HFFc6 (cell line): ENCODE measurements around the gene EMD. TPM values are rescaled to one million over a fixed set of nuclear protein-coding genes. Genes with fewer than 3 reads are reported as not detected.

ENCODE experiments used
- DNase-seq: peaks from one replicate; pipeline ENCODE4 v3.0.0-alpha.2; 2018
- H3K27ac Mint-ChIP-seq: 2 replicates; pipeline ENCODE4 v1.8.0; 2020; ENCODE audit warnings: mild to moderate bottlenecking, mixed read lengths
- H3K27me3 Mint-ChIP-seq: 2 replicates; pipeline ENCODE4 v1.8.0; 2021; ENCODE audit warnings: mild to moderate bottlenecking, moderate library complexity, mixed read lengths; ENCODE audit not compliant: insufficient read depth
- H3K36me3 Mint-ChIP-seq: 2 replicates; pipeline ENCODE4 v1.8.0; 2021; ENCODE audit warnings: low read depth, mixed read lengths
- H3K4me1 Mint-ChIP-seq: 2 replicates; pipeline ENCODE4 v1.8.0; 2020; ENCODE audit warnings: low read depth, mixed read lengths
- H3K4me3 Mint-ChIP-seq: 2 replicates; pipeline ENCODE4 v1.8.0; 2020; ENCODE audit warnings: mild to moderate bottlenecking, moderate library complexity, mixed read lengths
- H3K9me3 Mint-ChIP-seq: 2 replicates; pipeline ENCODE4 v1.8.0; 2020; ENCODE audit warnings: mild to moderate bottlenecking, mixed read lengths
- CTCF ChIP-seq: fragments of 200-600 bp; sonication (generic); IDR thresholded peaks from 2 replicates; pipeline ENCODE4 v1.5.0; 2021; ENCODE audit warnings: antibody characterized with exemption, mild to moderate bottlenecking
- total RNA-seq, 6 experiments: library from RNA; stranded (reverse); fragmentation: NEBNext Ultra II Directional; extraction: Animal tissue kit (Norgen Biotek cat#: 25700); gene quantifications; 2 replicates in 1 of 6; 3 replicates in 5 of 6; pipeline ENCODE4 v1.2.3, GENCODE V29; 2021

Gene EMD
- total RNA-seq, 6 experiments from 2014 or later, result 84.8 to 119 (median 108) TPM

- Mint-ChIP-seq H3K4me1 (peaks cover 18% of the 10 kb centered on the region), H3K27me3 (peaks cover 3% of the 10 kb centered on the region), H3K27ac (no peak overlapping the region), H3K9me3 (no peaks in the 10 kb centered on the region), H3K36me3 (no peaks in the 10 kb centered on the region), H3K4me3 (peak overlapping the region; percentile 4; the same call in 1 of the 2 replicates)
- DNase-seq, result no peak
- no peak for TF ChIP-seq CTCF
Measured at GRCh38 chrX:154430479-154430878, 51.4 kb downstream of the EMD start.

- TF ChIP-seq CTCF, result no peak
- Mint-ChIP-seq H3K36me3 (no peaks in the 10 kb centered on the region), H3K9me3 (no peaks in the 10 kb centered on the region), H3K4me3 (peak overlapping the region; percentile 4; the same call in 1 of the 2 replicates), H3K4me1 (peaks cover 18% of the 10 kb centered on the region), H3K27me3 (peaks cover 3% of the 10 kb centered on the region), H3K27ac (no peak overlapping the region)
- DNase-seq, result no peak
Measured at GRCh38 chrX:154430916-154431315, 51.8 kb downstream of the EMD start.

Other genes with a start within 250 kb of the EMD start
- gene OPN1LW, start 235.1 kb upstream of the EMD start, total RNA-seq, result not detected
- gene OPN1MW, start 196.7 kb upstream of the EMD start, total RNA-seq, result not detected
- gene OPN1MW2, start 159.5 kb upstream of the EMD start, total RNA-seq, result not detected
- gene OPN1MW3, start 121.7 kb upstream of the EMD start, total RNA-seq, result not detected
- gene TEX28, start 84.2 kb upstream of the EMD start, total RNA-seq, result not detected
- not detected for gene TKTL1, start 83.5 kb upstream of the EMD start, total RNA-seq
- 1,000 to 10,000 TPM; 2,260 to 2,886 (median 2,666) TPM for gene FLNA, start 4.7 kb upstream of the EMD start, total RNA-seq
- gene RPL10, start 19.1 kb downstream of the EMD start, total RNA-seq, result 1,000 to 10,000 TPM; 1,764 to 1,978 (median 1,934) TPM
- gene DNASE1L1, start 30.0 kb downstream of the EMD start, total RNA-seq, result 10 to 100 TPM; 74.8 to 96.3 (median 87.4) TPM
- gene TAFAZZIN, start 32.2 kb downstream of the EMD start, total RNA-seq, result 10 to 100 TPM; 13.0 to 17.3 (median 15.1) TPM
- gene ATP6AP1, start 49.4 kb downstream of the EMD start, total RNA-seq, result 100 to 1,000 TPM; 107 to 154 (median 123) TPM
- 100 to 1,000 TPM; 144 to 154 (median 147) TPM for gene GDI1, start 57.9 kb downstream of the EMD start, total RNA-seq
- gene FAM50A, start 64.8 kb downstream of the EMD start, total RNA-seq, result 100 to 1,000 TPM in 1 of 6 experiments, 10 to 100 TPM in 5; 77.3 to 103 (median 86.9) TPM
- gene PLXNA3, start 79.0 kb downstream of the EMD start, total RNA-seq, result 10 to 100 TPM; 66.2 to 98.7 (median 79.8) TPM
- gene LAGE3, start 100.0 kb downstream of the EMD start, total RNA-seq, result 10 to 100 TPM; 13.8 to 18.3 (median 17.4) TPM
- gene UBL4A, start 107.3 kb downstream of the EMD start, total RNA-seq, result 10 to 100 TPM; 26.7 to 31.6 (median 29.7) TPM
- gene SLC10A3, start 111.3 kb downstream of the EMD start, total RNA-seq, result 10 to 100 TPM; 34.6 to 46.5 (median 37.7) TPM
- 10 to 100 TPM; 56.9 to 67.8 (median 59.4) TPM for gene FAM3A, start 136.9 kb downstream of the EMD start, total RNA-seq
- 100 to 1,000 TPM; 119 to 226 (median 192) TPM for gene G6PD, start 167.6 kb downstream of the EMD start, total RNA-seq
- gene IKBKG, start 168.3 kb downstream of the EMD start, total RNA-seq, result 10 to 100 TPM; 32.5 to 38.9 (median 37.5) TPM
- not detected for gene CTAG1A, start 205.8 kb downstream of the EMD start, total RNA-seq
- gene CTAG1B, start 240.0 kb downstream of the EMD start, total RNA-seq, result not detected